T-helper 1 cell (primary cell): Measurements from ENCODE around the gene ARL14EPL.

ENCODE experiments used
- DNase-seq, 5 donors: peaks; one replicate each; pipeline ENCODE4 v3.0.0-alpha.2; 2012 to 2020
- total RNA-seq, 4 donors: gene quantifications; one replicate each; lab custom pipeline; 2026; lab: John Stamatoyannopoulos, UW

The ARL14EPL gene
- total RNA-seq: 0 reads per million in 4 donors

DNA sequence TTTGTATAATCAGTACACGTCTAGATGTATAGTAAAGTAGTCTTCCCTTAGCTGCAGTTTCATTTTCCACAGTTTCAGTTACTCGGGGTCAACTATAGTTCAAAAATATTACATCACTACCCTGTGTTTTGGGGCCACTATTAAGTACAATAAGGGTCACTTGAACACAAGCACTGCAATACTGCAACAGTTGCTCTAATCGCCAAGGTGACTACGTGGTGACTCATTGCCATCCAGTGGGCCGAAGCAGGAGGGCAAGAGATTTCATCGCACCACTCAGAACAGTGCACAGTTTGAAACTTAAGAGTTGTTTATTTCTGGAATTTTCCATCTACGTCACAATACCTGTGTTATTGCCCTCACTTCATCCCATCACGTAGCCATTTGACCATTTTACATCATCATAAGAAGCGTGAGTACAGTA is at the start of gene ARL14EPL:
TSS of gene ARL14EPL (plus strand) at position 379 of the 424 bp plus-strand sequence. CDS start 18,994 bp downstream, outside the sequence.
- DNase-seq: no peak

DNA sequence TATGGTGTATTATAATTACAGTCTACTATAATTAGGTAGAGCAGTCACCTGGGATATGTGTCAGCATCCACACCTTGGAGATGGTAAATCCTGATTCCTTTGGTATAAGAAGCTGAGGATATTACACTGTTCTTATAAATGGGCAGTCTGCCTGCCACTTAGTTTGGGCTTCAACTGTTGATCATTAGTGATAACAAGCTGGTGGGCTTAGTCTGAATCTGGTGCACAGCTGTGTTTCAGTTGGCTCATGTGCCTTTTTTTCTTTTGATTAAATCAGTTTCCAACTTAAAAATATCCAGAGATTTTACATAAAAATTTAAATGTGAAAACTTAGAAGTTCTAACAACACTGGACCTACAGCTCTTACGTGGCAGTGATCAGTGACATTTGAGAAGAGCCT is 48.8 kb upstream of the ARL14EPL start:
- DNase-seq: no peak

DNA sequence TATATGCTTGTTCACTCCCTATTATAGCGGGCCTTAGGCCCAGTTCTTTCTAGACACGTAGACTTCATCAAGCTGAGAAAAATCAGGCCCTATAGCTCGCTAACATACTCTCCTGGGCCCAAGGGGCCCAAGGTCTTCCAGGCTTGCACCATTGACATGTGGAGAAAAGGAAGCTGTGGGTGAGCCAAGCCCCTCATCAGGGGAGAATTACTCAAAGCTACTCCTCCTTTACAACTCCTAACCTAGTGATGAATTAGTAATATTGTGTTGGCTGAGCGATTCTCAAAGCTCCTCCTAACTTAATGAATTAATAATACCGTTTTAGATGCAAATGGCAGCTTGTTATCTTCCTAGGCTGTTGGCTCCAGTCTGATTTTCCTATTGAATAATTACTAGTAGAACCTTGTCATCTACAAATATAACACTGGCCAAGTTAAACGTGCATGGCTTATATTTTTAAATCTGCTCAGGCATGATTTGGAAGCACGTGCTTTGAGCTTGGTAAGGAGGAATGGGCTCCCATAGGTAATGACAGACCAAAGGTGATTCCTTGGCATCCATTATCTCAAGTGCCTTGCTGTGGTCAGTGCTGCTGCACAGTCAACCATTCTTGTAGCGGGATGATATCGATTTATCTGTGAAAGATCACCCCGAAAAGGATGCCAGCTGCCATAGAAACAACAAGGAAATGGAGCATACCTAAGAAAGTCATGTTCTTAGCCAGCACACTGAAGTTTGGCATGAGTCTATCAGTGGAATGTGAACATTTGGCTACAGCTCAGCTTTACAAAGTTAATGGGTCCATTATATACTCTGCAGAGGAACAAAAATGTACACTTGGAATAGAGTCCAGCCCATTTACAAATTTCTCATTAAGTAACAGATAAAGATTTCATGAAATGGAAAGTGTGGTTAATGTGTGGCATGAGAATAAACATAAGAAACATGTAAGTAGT is 46.2 kb upstream of the ARL14EPL start:
- no peak for DNase-seq

DNA sequence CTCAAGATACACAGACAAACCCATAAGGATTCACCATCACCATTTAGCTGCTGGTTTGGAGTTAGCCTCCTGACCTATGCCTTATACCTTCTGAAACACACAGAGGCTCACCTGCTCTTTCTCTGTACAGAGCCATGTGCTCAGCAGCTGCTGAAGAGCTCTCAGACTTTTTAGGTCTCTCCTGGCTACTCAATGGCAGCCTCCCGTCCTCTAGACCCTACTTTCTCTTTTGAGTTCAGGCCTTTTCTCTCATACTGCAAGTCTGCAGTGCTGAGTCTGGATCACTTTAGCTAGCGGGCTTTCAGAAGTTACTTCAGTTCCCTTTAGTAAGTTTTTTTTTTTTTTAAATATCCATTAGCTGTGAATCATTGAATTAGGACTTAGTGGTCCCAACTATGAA is 44.3 kb upstream of the ARL14EPL start:
- no peak for DNase-seq

DNA sequence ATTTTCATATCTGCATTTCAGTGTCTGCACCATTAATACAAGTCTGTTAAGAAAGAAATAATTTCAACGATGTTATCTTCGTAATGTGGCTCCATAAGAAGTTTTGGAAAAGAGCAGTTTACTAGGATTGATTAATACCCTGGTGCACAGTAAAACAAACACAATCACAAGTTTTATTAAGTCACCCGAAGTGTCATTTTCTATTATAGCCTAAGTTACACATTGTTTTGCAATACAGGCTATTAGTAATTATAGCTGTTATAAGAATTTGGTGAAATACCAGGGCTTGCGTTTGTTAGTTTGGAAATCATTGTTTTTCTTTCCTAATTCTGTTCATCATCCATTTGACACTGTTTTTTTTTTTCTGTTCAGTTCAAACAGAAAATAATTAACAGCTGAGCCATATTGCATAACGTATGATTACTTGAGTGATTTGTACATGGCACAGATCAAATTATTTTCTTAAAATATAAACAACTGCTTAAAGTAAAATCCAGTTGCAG is 39.4 kb upstream of the ARL14EPL start:
- DNase-seq: no peak

DNA sequence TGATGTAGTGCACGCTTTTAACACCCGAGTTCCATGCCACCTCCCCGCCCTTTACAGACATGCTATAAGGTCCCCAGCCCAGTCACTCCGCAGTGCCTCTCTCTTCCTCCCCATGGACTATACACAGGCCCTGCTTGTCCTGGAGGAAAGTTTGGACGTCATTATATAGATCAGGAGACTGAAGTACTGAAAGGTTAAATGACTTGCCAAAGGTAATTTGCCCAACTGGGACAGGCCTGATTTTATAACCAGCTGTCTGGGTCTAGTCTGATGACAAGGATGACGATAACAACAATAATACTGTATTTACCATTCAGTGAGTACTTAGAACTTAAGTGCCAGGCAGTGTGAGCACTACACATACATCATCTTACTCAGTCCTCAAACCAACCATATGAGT is 36.9 kb upstream of the ARL14EPL start:
- no peak for DNase-seq

DNA sequence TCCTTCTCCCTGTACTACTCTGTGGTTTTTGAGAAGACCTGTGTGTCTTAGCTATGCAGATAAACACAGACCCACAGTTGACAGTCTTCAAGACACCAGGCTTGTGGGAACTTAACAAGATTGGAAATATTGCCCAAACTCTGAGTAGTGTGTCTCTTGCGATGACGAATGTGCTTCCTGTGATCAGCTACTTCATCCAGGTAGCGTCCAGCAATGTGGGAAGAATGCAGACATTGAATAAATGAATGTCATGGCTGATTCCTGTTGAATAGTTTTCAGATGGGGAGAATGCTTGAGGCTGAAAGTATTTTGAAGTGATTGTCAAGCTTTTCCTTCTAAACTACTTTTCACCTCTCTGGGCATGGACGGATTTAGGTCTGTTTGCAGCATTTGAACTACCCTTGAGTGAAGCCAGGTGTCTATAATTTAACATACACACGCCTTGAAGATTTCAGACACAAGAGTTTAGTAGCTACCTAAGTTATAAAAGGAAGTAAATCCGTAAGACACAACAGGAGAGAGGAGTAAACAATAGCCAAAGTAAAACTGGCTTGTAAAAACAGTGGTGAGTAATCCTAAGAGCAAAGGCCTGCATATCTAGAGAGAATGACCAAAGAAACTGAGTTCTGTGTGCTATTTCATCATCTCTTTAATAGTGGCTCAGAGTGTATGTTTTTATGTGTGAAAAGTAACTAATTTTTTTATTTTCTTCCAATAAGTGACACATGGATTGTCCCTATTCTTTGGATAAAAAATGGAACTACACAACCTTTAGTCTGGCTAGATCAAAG is 30.0 kb upstream of the ARL14EPL start:
- DNase-seq: no peak

DNA sequence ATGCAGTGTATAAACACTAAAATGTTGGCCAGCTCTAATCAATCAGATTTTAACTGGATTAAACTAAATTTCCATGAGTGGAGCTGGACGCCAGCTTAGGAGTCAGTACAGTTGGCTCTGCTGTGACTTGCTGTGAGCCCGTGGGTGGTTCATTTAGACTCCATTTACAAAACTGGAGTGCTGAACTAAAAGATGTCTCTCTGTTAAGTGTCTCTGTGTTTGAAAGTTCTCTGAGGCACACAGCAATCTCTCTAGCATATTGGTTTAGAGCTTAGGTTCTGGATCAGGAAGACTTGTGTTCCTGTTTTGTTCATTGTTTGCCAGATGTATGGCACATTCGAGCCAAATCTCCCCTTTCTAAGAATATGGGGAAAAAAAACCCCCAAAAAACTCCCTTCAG is 28.0 kb upstream of the ARL14EPL start:
- no peak for DNase-seq

DNA sequence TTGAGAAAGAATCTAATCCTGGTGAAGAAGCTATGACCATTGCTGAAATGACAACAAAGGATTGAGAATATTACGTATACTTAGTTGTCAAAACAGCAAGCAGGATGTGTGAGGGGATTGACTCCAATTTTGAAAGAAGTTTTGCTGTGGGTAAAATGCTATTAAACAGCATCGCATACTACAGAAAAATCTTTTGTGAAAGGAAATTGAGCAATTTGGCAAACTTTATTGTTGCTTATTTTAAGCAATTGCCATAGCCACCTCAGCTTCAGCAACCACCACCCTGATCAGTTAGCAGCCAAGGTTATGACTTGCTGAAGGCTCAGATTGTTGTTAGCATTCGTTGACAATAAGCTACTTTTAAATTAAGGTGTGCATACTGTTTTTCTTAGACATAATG is 22.5 kb upstream of the ARL14EPL start:
- DNase-seq: no peak

DNA sequence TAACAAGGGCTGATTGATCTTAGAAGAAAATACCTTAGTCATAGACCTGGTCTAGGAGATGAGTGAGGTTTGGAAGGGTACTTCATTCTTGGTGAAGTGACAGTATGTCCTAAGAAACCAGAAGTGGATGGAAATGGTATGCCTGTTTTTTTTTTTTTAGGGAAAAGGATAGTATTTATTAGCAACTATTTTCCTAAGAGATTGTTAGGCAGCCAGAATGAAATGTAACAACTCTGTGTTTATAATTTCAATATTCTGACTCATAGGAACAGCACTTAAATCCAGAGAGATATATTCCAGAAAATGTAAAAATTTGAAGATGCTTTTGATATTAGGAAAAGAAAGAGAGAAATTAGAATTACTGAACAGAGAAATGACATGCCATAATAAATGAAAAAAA is 21.2 kb upstream of the ARL14EPL start:
- DNase-seq: no peak

DNA sequence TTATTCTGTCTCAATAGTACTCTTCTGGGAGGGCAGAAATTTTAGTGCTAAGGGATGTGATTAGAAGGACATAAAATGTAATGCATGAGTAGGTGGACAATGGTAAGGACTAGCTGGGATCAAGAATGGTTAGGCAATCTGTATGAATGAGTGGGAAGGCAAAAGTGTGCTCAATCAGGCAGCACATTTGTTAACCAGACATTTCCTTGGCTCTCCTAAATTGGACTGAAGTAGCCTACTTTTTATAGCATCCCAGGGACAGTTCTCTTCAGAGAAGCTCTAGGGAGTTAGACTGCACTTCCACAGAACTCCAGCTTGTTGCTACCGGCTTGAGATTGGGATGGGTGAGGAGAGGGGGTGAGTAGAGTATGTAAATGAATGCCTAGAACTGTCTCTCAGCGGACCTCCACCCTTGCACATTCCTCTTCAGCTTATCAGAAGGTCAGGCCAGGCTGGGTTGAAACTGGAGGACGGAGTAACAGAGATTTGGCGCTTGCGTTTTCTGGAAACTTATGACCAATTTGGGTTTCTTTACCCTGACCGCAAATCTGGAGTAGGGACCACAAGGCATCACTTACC is 19.0 kb upstream of the ARL14EPL start:
- no peak for DNase-seq

DNA sequence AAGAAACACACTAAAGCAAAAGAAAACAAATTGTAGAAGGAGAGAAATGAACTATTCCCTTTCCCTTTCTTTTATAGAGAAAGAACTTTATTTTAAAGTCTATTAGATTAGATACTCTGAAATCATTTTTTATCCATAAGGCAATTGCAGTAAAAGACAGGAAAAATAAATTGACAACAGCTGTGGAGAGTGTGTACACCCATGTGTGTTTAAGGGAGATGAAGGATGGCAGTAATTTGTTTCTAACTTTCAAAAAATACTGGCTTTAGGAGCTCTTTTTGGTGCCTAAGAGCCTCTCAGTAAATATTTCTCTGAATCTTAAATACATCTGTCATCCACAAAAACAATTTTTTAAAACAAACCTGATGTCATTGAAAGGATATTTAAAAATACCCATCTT is 18.3 kb upstream of the ARL14EPL start:
- DNase-seq: no peak

DNA sequence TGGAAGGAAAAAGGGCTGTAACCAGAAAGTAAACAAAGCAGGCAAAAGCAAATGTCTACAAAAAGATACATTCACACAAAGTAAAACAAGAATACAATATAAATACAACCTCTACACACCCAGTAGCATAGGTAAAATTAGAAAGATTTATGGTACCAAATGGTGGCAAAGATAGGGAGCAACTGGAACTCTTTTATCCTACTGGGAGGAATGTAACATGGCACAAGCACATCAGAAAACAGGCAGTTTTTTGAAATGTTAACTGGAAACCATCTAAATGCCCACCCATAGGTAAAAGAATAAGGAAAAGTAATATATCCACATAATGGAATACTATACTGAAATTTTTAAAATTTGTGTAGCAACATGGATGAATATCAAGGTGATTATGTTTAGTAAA is 8.7 kb upstream of the ARL14EPL start:
- DNase-seq: no peak

DNA sequence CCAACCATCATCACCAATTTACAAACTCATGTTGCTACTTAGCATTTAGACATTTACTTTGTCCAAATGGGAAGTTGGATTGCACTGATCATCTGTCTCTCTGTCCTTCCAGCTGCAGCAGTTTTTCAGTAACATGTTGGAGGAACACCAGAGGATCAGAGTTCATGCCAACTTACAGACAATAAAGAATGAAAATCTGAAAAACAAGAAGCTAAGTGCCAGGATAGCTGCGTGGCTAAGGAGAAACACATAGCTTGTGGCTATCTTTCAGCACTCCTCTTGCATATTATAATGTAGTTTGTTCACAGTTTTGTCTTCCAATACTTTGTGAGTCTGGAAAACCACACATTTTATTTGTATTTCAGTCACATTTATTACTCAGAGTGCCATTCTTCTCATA is 6.4 kb upstream of the ARL14EPL start:
- no peak for DNase-seq

DNA sequence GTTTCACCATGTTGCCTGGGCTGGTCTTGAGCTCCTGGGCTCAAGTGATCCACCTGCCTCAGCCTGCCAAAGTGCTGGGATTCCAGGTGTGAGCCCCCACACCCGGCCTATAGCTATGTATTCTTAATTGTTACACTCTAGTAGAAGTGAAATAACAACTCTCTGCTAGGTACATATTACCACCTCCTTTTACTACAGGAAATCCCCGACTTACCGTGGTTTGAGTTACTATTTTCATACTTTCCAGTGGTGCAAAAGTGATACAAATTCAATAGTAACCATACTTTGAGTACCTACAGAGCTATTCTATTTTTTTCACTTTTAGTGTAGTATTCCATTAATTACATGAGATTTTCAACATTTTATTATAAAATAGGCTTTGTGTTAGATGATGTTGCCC is 719 bp downstream of the ARL14EPL start:
- no peak for DNase-seq

DNA sequence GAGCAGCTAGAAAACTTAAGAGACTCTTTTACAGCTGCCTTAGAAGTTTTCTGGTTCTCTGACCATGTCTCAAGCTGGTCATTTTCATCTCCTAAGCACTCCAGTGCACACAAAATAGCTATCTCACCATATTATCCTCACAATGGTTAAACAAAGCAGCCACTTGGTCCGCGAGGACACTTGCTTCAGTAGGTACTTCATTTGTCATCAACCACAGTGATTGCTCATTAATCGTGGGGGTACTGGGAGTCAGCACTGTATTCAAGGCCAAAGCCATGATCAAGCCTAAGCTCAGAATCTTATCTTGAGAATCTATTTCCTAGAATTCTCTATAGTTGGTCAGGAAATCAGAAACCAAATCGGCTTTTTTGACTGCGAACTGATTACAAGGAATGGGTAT is 2.9 kb downstream of the ARL14EPL start:
- DNase-seq: no peak

DNA sequence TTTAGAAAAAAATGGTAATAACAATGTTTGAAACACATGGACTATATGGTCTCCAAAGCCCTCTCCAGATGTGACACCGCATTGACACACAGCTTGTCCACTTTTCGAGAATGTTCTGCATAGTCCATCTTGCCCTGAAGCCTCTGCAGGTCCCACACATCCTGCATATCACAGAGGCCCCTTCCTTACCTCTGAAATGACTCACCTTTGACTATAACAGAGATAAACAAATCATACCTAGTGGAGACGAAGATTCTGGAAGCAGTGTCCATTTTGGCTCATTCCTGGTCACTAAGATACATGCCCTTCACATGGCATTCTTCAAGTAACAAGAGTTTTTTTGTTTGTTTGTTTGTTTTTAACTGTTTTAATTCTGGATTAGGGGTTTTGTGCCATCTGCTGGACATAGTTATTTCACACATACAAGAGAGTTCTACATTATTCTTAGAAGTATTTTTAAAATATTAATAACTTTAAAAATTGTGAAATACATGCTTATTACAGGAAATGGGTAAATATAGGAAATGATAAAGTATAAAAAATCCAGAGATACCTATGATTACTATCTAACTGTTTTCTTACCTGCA is 5.1 kb downstream of the ARL14EPL start:
- no peak for DNase-seq

DNA sequence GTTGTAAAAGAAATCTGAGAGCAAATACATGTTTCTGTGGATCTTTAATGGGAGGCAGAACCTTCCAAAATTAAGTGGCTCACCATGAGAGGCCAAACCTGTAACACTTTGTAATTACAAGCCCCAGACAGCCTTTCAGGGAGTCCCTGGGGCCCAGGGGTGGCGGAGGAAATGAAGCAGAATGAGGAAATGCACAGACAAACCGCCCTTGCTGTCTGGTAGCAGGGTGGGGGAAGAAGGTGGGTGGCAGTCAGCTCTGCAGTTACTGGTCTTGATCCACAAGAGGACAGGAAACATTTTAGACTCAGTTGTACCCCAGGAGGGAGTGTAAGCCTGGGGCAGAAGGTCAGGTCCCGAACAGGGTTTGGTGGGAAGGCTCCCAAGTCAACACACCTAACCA is 6.5 kb downstream of the ARL14EPL start:
- DNase-seq: no peak

DNA sequence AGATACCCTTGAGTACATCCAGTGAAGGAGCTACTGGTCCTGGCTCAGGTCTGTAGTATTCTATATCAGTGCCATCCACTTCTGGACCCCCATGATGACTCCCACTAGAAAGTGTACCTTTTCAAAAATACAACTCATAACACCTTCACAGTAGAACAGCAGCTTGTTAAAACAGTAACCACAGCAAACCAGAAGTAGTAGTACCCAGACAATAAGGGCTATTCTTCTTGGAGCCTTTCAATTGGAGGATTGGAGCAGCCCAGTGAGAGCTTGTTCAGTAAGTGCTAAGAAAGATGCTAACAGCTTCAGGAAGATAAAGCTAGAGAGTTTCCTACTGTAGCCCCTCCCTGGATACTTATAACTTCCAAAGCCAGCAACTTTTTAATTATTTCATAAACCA is 10.1 kb downstream of the ARL14EPL start:
- DNase-seq: no peak

DNA sequence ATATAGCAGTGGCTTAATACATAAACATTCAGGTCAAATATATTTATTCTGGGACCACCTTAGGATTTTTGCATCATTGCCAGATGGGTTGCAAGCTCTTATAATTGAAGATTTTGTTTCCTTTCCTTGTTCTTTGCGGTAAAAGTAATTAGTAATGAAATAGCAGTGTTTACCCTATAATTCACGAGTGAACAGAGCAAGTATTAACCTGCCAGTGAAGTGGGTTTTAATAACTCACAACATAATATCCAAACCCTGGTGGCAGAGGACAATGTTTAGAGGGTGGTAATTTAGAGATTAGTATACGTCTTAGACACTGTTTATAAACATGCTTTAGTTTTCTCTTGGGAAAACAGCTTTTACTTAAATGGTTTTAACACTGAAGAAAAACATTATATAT is 11.8 kb downstream of the ARL14EPL start:
- no peak for DNase-seq

DNA sequence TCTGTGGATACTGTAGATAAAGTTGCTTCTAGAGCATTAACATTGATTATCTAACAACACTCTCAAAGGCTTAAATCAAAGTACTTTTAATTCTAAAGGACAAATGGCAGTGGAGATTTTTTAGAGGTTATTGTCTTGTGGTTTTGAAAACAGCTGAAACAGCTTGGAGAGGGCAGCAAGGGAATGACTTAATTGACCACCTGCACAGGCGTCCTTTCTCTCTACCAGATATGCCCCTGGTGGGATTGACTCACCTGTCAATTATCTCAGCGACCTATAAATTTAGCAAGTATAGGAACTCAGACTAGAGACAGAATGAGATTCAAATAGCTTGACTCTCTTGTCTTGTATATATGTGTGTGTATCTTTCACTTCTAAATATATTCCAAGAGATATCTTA is 13.5 kb downstream of the ARL14EPL start:
- no peak for DNase-seq

DNA sequence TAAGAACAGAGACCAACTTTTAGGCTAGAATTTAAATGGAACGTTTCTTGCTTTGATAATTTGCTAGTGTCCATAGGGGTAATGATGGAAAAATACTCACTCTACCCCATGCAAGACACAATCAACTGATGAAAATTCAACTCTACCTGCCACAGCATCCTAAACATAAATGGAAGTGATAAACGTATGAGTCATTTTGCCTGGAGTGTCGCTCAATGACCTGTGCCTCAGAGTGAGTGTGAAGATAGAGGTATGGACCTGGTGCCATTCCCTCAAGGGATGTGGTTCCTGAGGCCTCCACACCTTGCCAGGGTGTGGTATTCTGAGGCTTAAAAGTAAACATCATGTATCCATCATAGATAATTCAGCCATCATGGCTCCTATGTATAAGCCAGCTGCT is 14.0 kb downstream of the ARL14EPL start:
- no peak for DNase-seq

DNA sequence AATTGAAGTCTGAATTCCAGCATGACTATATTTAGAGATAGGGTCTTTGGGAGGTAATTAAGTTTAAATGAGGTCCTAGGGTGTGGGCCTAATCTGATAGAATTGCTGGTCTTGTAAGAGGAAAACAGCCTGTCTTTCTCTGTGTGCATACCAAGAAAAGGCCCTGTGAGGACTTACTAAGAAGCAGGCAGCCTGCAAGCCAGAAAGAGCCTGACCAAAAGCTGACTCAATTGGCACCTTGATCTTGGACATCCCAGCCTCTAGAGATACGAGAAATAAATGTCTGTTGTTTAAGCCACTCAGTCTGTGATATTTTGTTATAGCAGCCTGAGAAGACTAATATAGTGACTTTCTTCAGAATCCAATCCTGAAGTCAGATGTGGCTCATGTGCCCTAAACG is 14.6 kb downstream of the ARL14EPL start:
- no peak for DNase-seq
